GM10266 (cell line): ENCODE results near the gene MED13L.

ENCODE experiments used
- DNase-seq: peaks from one replicate; pipeline ENCODE4 v3.0.0; 2012; ENCODE audit errors: extremely low spot score
- CTCF ChIP-seq: IDR thresholded peaks from 2 replicates; pipeline ENCODE4 v1.5.1; 2012; ENCODE audit warnings: mild to moderate bottlenecking, low read depth; ENCODE audit not compliant: control insufficient read depth, insufficient read depth; ENCODE audit errors: missing control alignments

The MED13L gene

DNA sequence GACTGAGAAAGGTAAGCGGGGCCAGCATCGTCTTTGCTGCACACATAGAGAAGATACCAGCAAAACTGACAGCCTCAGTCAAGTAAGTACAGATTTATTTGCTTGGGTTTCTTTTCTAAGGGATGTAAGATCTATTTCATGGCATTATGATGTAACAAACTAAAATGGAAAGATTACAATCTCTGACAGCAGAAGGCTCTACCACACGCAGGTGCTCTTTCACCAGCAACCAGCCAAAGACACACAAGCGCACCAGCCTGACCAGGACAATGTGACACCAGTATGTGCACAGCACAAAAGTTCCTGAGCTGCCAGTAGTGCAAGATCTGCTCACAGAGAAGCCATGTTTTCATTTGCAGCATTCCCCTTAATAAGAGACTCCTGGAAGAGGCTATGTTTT, 311.1 kb downstream of the MED13L start:
- DNase-seq = no peak
- TF ChIP-seq CTCF = no peak

- DNase-seq = no peak
- no peak for TF ChIP-seq CTCF
Measured at GRCh38 chr12:115964626-115965025, 312.9 kb downstream of the MED13L start.

DNA sequence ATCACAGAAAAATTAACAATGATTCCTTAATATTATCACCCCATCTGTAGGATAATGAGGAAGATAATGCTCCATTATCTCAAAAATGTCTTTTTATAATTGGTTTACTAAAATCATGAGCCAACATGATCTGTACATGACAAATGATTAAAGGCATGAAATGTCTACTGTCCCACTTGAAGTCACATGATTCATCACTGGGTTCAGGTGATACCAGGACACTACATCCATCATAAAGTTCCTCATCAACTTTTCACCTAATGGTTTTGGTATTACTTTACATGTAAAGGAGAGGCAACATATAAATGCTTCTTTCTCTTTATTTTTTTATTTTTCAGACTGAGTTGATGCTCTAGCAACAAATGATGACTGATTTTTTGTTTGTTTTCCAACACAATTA, 313.3 kb downstream of the MED13L start:
- TF ChIP-seq CTCF = no peak
- DNase-seq = no peak

- TF ChIP-seq CTCF = no peak
- no peak for DNase-seq
Measured at GRCh38 chr12:115962216-115962615, 315.3 kb downstream of the MED13L start.

DNA sequence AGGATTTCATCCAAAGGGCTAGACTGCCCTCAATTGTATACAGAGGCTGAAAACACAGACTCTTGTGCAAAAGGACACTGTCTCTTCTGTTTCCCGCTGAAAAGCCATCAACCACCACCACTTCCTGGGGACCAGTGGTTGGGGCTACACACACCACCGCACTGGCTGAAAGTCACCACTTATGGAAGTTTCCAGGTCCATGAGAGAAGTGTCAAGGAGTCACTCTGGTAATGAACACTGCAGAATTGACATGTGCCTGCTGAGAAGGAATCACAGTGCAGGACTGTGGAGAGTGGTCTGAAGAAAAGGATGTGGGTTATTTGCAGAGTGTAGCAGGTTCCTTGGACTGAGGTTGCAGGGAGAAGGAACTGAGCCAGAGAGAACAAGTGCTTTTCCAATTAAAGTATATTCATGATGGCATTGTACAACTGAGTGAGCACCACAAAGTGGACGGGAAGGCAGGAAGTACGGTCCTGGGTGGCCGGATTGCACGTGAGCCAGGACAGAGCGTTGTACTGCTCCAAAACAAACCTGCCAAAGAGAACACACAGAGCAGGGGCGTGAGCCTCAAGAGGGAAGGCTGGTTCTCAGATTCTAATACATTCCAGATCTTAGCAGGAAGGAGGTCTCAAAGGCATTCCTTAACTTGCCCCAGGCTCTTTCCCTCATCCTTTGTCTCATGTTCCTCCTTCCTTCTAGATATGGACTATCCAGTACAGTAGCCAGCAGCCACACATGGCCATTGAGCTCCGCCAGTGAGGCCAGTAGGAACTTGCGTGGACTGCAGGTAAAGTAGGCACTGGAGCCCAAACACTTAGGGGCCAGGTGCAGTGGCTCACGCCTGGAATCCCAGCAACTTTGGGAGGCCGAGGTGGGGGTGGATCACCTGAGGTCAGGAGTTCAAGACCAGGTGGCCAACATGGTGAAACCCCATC, 316.4 kb downstream of the MED13L start:
- no peak for DNase-seq
- no peak for TF ChIP-seq CTCF

GRCh38 chr12:115957686-115958290, 319.7 kb downstream of the MED13L start:
- DNase-seq = no peak
- TF ChIP-seq CTCF = no peak

DNA sequence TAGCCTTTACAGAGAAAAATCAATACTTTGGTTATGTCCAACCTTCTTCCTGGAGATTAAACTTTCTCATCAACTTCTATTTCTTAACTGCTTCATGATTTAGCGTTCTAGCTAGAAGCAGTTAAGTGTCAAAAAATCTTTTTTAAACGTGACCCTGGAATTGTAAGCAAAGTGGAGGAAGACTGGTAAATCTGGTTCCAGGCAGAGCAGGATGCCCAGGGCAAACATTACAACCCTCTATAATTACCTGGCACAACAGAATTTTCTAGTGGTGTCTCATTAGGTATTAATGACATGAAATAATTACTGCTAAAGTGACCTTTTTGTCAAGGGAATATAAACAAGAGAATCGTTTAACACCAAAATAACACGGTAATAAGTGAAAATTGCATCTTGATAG, 320.8 kb downstream of the MED13L start:
- DNase-seq = no peak
- TF ChIP-seq CTCF = no peak
